ENCODE data around the gene FUZ.
A peak's percentile ranks its signal among the peaks of the same experiment; 100 is the strongest.

Gene FUZ

GRCh38 chr19:49851456-49852259, 38.6 kb upstream of the FUZ start:
- POLR2A ChIA-PET: interaction anchor here (0.8 to 1.6 kb wide), 3 partner anchors 25 to 175 kb away, joined by 3 to 5 read pairs (median 4); partner anchors contain the start of genes AKT1S1, MED25 and TBC1D17

GRCh38 chr19:49850487-49851342, 37.6 kb upstream of the FUZ start, which contains the start of gene PTOV1:
Gene PTOV1, plus strand, starts transcription at chr19:49851159.
- no peak for TF ChIP-seq CTCF (IDR thresholded peaks at IDR 0.05; ENCODE audit: insufficient read depth, low read length, missing control alignments)
- CTCF ChIA-PET: interaction anchor here (0.9 to 1.2 kb wide), 3 partner anchors 11 to 178 kb away, joined by 4 to 5 read pairs (median 4); no protein-coding TSS in a partner anchor
- peak within 1 kb of the TSS; percentile 85 for H3K4me3 ChIP-seq (ENCODE audit: low read depth, low read length)
- POLR2A ChIA-PET: interaction anchor here (0.7 to 1.6 kb wide), 10 partner anchors 11 to 155 kb away, joined by 3 to 10 read pairs (median 4); partner anchors contain the start of genes AKT1S1, MED25 and TBC1D17
- DNase-seq (ENCODE audit: low read depth, low spot score): no peak

More at GRCh38 chr19:49851456-49852259, 38.6 kb upstream of the FUZ start:
- H3K4me3 ChIP-seq (ENCODE audit: low read depth, low read length): peak overlapping the region; percentile 85
- CTCF ChIA-PET: interaction anchor here (1.2 kb wide), 1 partner anchor 12 kb away, joined by 4 read pairs; no protein-coding TSS in a partner anchor
- no peak for DNase-seq (ENCODE audit: low read depth, low spot score)
- no peak for TF ChIP-seq CTCF (IDR thresholded peaks at IDR 0.05; ENCODE audit: insufficient read depth, low read length, missing control alignments)

- ChIA-PET CTCF (interaction anchor here (0.9 to 1.0 kb wide), 2 partner anchors 31 to 178 kb away, joined by 4 to 5 read pairs; no protein-coding TSS in a partner anchor), POLR2A (interaction anchor here (0.7 to 1.6 kb wide), 9 partner anchors 11 to 154 kb away, joined by 3 to 10 read pairs (median 5); partner anchors contain the start of genes AKT1S1, MED25 and TBC1D17)
- TF ChIP-seq CTCF (IDR thresholded peaks at IDR 0.05; ENCODE audit: insufficient read depth, low read length, missing control alignments): no peak
- no peak for DNase-seq (ENCODE audit: low read depth, low spot score)
- peak overlapping the region; percentile 85 for H3K4me3 ChIP-seq (ENCODE audit: low read depth, low read length)
Measured at GRCh38 chr19:49850221-49850486, 37.1 kb upstream of the FUZ start.

- H3K4me3 ChIP-seq (ENCODE audit: low read depth, low read length): peak overlapping the region; percentile 85
- POLR2A ChIA-PET: interaction anchor here (0.8 to 1.6 kb wide), 5 partner anchors 12 to 27 kb away, joined by 3 to 10 read pairs (median 6); partner anchors contain the start of genes AKT1S1 and TBC1D17
- CTCF ChIA-PET: no interaction called here
- no peak for TF ChIP-seq CTCF (IDR thresholded peaks at IDR 0.05; ENCODE audit: insufficient read depth, low read length, missing control alignments)
- DNase-seq (ENCODE audit: low read depth, low spot score): no peak
Measured at GRCh38 chr19:49849433-49850220, 36.5 kb upstream of the FUZ start.

- ChIA-PET CTCF (no interaction called here), POLR2A (interaction anchor here (0.7 to 1.3 kb wide), 2 partner anchors 10 to 36 kb away, joined by 3 to 4 read pairs; partner anchors contain the start of gene FUZ)
- H3K4me3 ChIP-seq (ENCODE audit: low read depth, low read length): no peak overlapping the region
- no peak for TF ChIP-seq CTCF (IDR thresholded peaks at IDR 0.05; ENCODE audit: insufficient read depth, low read length, missing control alignments)
- no peak for DNase-seq (ENCODE audit: low read depth, low spot score)
Measured at GRCh38 chr19:49848938-49849337, 35.8 kb upstream of the FUZ start.
